OCI-LY7 (cell line): ENCODE data around the gene ARL13B. TPM values are rescaled to one million over a fixed set of nuclear protein-coding genes. Genes with fewer than 3 reads are reported as not detected.
"Not testable (repeated sequence)": the region's sequence is repeated elsewhere in the genome, so short reads cannot be mapped to it uniquely, and the experiment has no call there.

Source experiments
- BruUV-seq: library from RNA; stranded (reverse); fragments of 400-500 nt; replicated peaks from 2 replicates; lab custom pipeline; 2021; lab: Mats Ljungman, UMichigan
- CTCF ChIA-PET: fragments of 300-600 bp; sonication (Branson Sonifier 250); formaldehyde crosslinking; loops from one replicate; lab custom pipeline; 2022; ENCODE audit warnings: antibody characterized with exemption; ENCODE audit not compliant: unreplicated experiment; lab: Charles Lee
- POLR2A ChIA-PET: fragments of 300-600 bp; sonication (Branson Sonifier 250); formaldehyde crosslinking; loops from one replicate; lab custom pipeline; 2022; ENCODE audit warnings: antibody characterized with exemption; lab: Charles Lee
- DNase-seq: peaks from one replicate; pipeline ENCODE4 v3.0.0-alpha.2; 2015; ENCODE audit warnings: low spot score
- H2AFZ ChIP-seq: fragments of 200-600 bp; sonication (generic), shearing (Covaris generic); 2 replicates; pipeline ENCODE4 v1.6.1; 2014; ENCODE audit warnings: mild to moderate bottlenecking, antibody characterized with exemption, low read length, moderate library complexity
- H3K27ac ChIP-seq: fragments of 200-600 bp; sonication (generic); 2 replicates; pipeline ENCODE4 v1.5.1; 2014; ENCODE audit warnings: mixed run types, low read depth, mild to moderate bottlenecking, moderate library complexity, low read length, inconsistent platforms; ENCODE audit not compliant: poor library complexity, severe bottlenecking
- H3K36me3 ChIP-seq: fragments of 200-600 bp; sonication (generic); 2 replicates; pipeline ENCODE4 v1.6.1; 2014; ENCODE audit warnings: mild to moderate bottlenecking, antibody characterized with exemption, low read length, moderate library complexity, mixed read lengths; ENCODE audit not compliant: insufficient read depth
- H3K4me1 ChIP-seq: fragments of 200-600 bp; sonication (generic); 2 replicates; pipeline ENCODE4 v1.5.1; 2014; ENCODE audit warnings: mild to moderate bottlenecking, low read length; ENCODE audit not compliant: insufficient read depth, poor library complexity, severe bottlenecking
- H3K4me2 ChIP-seq: fragments of 200-600 bp; sonication (generic); 2 replicates; pipeline ENCODE4 v1.6.1; 2014; ENCODE audit warnings: mild to moderate bottlenecking, low read length
- H3K4me3 ChIP-seq: fragments of 200-600 bp; sonication (generic); 2 replicates; pipeline ENCODE4 v1.5.1; 2014; ENCODE audit warnings: mild to moderate bottlenecking, low read depth, low read length; ENCODE audit not compliant: poor library complexity, severe bottlenecking
- H3K79me2 ChIP-seq: fragments of 200-600 bp; sonication (generic); 2 replicates; pipeline ENCODE4 v1.6.1; 2016; ENCODE audit warnings: low read depth, mild to moderate bottlenecking, low read length, moderate library complexity, mixed read lengths; ENCODE audit not compliant: insufficient read depth
- H3K9me2 ChIP-seq: fragments of 200-600 bp; sonication (generic); 2 replicates; pipeline ENCODE4 v1.6.1; 2016; ENCODE audit warnings: mild to moderate bottlenecking, low read length, mixed read lengths; ENCODE audit not compliant: insufficient read depth
- H3K9me3 ChIP-seq: fragments of 200-600 bp; sonication (generic); 2 replicates; pipeline ENCODE4 v1.6.1; 2014; ENCODE audit warnings: mild to moderate bottlenecking, mixed run types, low read length, mixed read lengths
- H4K20me1 ChIP-seq: fragments of 200-600 bp; sonication (generic); 2 replicates; pipeline ENCODE4 v1.6.1; 2014; ENCODE audit warnings: mild to moderate bottlenecking, antibody characterized with exemption, low read length, moderate library complexity, mixed read lengths; ENCODE audit not compliant: insufficient read depth
- EZH2phosphoT487 ChIP-seq: fragments of 200-600 bp; sonication (generic); IDR thresholded peaks from 2 replicates; pipeline ENCODE4 v1.6.1; 2018; ENCODE audit warnings: low read depth, borderline replicate concordance, mild to moderate bottlenecking, mixed run types, antibody characterized with exemption, low read length, moderate library complexity, mixed read lengths
- intact Hi-C: fragments of 100-400 bp; cut with micrococcal nuclease; formaldehyde crosslinking; loops from one replicate; pipeline ENCODE4 v1.10.0; 2022; ENCODE audit not compliant: unreplicated experiment
- total RNA-seq, 2 experiments: library from RNA; depleted of rRNA in 1 of 2; stranded (reverse); fragments of >200 nt in 1 of 2; shearing (Covaris generic) in 1 of 2; gene quantifications; 2 replicates each; pipeline ENCODE4 v1.2.3, GENCODE V29; 2014 to 2022
- TF ChIP-seq, protein P1 (sequence below): fragments of 200-600 bp; sonication (generic); conservative IDR thresholded peaks from 2 replicates; pipeline ENCODE4 v1.5.1; 2014; ENCODE audit warnings: mild to moderate bottlenecking, antibody characterized with exemption, low read length, moderate library complexity, mixed read lengths

Gene ARL13B
- total RNA-seq, 2 experiments from 2014 or later, result 5.4 to 12.0 TPM

DNA sequence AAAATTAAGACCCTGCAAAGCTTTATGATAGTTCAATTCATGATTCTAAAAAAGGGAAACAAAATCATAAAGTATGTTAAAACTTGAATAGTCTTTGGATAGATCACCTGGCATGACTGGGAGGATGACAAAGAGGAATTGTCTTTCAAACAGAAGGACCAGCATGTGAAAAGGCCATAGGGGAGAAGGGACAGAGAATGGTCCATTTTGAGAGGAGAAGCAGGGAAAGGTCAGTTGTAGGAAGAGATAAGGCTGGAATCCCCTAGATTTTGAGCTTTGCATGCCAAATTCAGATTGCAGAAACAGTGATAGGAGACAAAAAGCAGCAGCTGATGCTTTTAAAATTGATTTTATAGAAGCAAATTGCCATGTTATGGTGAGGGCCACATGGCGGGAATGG lies 18.9 kb upstream of the ARL13B start:
- Histone ChIP-seq H3K9me3 (no peaks in the 10 kb centered on the region), H4K20me1 (no peaks in the 10 kb centered on the region), H2AFZ (no peak overlapping the region), H3K4me3 (no peak overlapping the region), H3K4me1 (no peaks in the 10 kb centered on the region), H3K79me2 (no peaks in the 10 kb centered on the region), H3K9me2 (no peaks in the 10 kb centered on the region), H3K4me2 (no peak overlapping the region), H3K36me3 (no peaks in the 10 kb centered on the region), H3K27ac (no peak overlapping the region)
- ChIA-PET CTCF (no interaction called here), POLR2A (interaction anchor here (0.5 to 0.7 kb wide), 2 partner anchors 10 to 81 kb away, joined by 3 to 7 read pairs; no protein-coding TSS in a partner anchor)
- BruUV-seq, result no TSS peak
- no peak for DNase-seq
- intact Hi-C loops, result no loop called here
- TF ChIP-seq EZH2phosphoT487, result no peak
- TF ChIP-seq, protein P1, sequence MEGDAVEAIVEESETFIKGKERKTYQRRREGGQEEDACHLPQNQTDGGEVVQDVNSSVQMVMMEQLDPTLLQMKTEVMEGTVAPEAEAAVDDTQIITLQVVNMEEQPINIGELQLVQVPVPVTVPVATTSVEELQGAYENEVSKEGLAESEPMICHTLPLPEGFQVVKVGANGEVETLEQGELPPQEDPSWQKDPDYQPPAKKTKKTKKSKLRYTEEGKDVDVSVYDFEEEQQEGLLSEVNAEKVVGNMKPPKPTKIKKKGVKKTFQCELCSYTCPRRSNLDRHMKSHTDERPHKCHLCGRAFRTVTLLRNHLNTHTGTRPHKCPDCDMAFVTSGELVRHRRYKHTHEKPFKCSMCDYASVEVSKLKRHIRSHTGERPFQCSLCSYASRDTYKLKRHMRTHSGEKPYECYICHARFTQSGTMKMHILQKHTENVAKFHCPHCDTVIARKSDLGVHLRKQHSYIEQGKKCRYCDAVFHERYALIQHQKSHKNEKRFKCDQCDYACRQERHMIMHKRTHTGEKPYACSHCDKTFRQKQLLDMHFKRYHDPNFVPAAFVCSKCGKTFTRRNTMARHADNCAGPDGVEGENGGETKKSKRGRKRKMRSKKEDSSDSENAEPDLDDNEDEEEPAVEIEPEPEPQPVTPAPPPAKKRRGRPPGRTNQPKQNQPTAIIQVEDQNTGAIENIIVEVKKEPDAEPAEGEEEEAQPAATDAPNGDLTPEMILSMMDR, result no peak

DNA sequence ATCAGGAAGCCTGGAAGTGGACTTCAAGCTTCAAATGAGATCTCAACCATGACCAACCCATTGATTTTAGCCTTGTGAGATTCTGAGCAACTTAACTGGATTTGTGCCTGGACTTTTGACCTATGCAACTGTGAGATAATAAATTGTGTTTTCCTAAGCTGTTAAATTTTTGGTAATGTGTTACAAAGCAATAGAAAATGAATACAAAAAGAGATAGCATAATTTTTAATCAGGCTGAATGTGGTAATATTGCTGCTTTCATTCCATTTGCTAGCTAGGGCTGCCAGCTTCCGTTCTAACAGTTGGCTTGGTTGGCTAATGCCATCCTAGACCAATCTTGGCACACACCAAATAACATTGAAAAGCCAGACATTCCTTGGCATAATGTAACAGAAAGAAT lies 18.5 kb upstream of the ARL13B start:
- BruUV-seq, result no TSS peak
- ChIA-PET POLR2A (interaction anchor here (0.7 kb wide), 1 partner anchor 80 kb away, joined by 3 read pairs; no protein-coding TSS in a partner anchor), CTCF (no interaction called here)
- Histone ChIP-seq H3K4me3 (no peak overlapping the region), H3K4me2 (no peak overlapping the region), H3K9me2 (no peaks in the 10 kb centered on the region), H3K79me2 (no peaks in the 10 kb centered on the region), H4K20me1 (no peaks in the 10 kb centered on the region), H3K4me1 (no peaks in the 10 kb centered on the region), H2AFZ (no peak overlapping the region), H3K27ac (no peak overlapping the region), H3K9me3 (no peaks in the 10 kb centered on the region), H3K36me3 (no peaks in the 10 kb centered on the region)
- intact Hi-C loops, result no loop called here
- no peak for TF ChIP-seq EZH2phosphoT487
- TF ChIP-seq, protein P1, result no peak
- no peak for DNase-seq

DNA sequence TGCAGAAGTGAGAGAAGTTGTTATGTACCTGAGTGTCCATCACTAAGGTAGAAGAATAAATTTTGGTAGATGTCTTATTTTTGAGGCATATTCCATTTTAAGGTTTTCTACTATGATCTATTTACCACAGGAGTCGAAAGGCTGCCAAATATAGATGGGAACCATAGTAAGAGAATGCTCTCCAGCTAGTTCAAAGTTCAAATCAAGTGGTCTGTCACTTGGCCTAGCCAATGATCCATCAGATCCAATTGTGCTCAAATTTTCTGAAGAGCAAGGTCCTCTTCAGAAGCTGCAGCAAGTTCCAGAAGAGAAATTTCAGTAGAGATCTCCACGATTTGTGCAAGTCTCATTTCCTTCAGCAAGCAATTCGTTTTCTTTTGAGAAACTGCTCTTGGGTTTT lies 17.2 kb upstream of the ARL13B start:
- intact Hi-C loops, result no loop called here
- H3K4me3 ChIP-seq, result no peak overlapping the region
- no peak overlapping the region for H3K27ac ChIP-seq
- no peak for DNase-seq
- no peaks in the 10 kb centered on the region for H3K79me2 ChIP-seq
- H3K36me3 ChIP-seq, result no peaks in the 10 kb centered on the region
- no TSS peak for BruUV-seq
- TF ChIP-seq, protein P1, result no peak
- no peak for TF ChIP-seq EZH2phosphoT487
- H3K9me2 ChIP-seq, result no peaks in the 10 kb centered on the region
- no peak overlapping the region for H3K4me2 ChIP-seq
- H3K4me1 ChIP-seq, result no peaks in the 10 kb centered on the region
- H2AFZ ChIP-seq, result no peak overlapping the region
- no peaks in the 10 kb centered on the region for H4K20me1 ChIP-seq
- POLR2A ChIA-PET, result interaction anchor here (0.8 kb wide), 1 partner anchor 173 kb away, joined by 3 read pairs; no protein-coding TSS in a partner anchor
- CTCF ChIA-PET, result no interaction called here
- no peaks in the 10 kb centered on the region for H3K9me3 ChIP-seq

DNA sequence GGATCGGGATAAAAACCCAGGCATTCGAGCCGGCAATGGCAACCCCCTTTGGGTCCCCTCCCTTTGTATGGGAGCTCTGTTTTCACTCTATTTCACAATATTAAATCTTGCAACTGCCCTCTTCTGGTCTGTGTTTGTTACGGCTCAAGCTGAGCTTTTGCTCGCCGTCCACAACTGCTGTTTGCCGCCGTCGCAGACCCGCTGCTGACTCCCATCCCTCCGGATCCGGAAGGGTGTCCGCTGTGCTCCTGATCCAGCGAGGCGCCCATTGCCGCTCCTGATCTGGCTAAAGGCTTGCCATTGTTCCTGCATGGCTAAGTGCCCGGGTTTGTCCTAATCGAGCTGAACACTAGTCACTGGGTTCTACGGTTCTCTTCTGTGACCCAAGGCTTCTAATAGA lies 14.8 kb upstream of the ARL13B start:
- H3K9me2 ChIP-seq, H2AFZ ChIP-seq, CTCF ChIA-PET, H3K4me2 ChIP-seq, POLR2A ChIA-PET, BruUV-seq, H3K9me3 ChIP-seq, H4K20me1 ChIP-seq, H3K27ac ChIP-seq, H3K4me3 ChIP-seq, H3K36me3 ChIP-seq, H3K4me1 ChIP-seq, DNase-seq, intact Hi-C loops, H3K79me2 ChIP-seq: not testable (repeated sequence)
